GM19351 (cell line): ENCODE measurements around the gene TMEM273.
A peak's percentile ranks its signal among the peaks of the same experiment; 100 is the strongest.

Experiments used
- ATAC-seq: cut with Tn5 transposase; IDR thresholded peaks from one replicate; pipeline ENCODE4 v1.9.1; 2021; ENCODE audit warnings: mild to moderate bottlenecking, moderate library complexity; ENCODE audit not compliant: unreplicated experiment

The TMEM273 gene, protein sequence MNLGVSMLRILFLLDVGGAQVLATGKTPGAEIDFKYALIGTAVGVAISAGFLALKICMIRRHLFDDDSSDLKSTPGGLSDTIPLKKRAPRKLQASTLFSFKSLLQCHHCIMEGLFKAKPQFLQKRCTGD

DNA sequence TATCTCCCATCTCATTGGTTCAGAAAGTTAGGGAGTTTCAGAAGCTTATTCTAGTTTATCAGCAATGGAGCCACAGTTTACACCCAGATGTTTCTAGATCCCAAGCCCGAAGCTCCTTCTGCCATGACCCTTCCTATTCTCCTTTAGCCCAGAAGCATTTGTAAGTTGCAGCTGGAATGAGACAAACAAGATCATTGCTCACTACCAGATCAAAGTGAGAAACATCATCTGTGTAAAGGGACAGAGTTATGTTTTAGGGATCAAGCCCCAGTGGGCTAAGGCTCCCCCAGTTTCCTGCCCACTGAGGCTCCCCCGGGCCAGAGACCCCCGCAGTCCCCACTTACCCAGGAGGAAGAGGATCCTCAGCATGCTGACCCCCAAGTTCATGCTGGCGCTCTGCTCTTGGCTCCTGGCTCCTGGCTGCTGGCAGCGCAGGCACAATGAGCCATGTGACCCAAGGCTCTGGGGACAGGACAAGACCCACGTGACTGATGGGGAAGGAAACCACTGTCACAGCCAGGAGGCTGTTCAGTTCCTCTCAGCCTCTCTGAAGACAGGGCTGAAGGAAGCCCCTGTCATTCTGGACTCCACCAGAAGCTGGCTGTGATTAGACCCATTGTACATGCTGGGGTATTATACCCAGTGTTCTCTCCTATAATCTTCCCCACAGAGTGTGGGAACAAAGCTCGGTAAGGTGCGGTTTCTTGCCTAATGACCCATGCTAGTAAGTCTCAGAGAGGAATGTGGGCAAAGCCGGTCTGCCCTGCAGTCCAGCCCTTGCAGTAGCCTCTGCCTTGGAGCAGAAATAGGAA, at the start of gene TMEM273:
Gene TMEM273, minus strand, starts transcription at position 442 of the 812 bp plus-strand sequence. Its CDS starts 55 bp downstream, at position 387.
- ATAC-seq, result peak; percentile 71

DNA sequence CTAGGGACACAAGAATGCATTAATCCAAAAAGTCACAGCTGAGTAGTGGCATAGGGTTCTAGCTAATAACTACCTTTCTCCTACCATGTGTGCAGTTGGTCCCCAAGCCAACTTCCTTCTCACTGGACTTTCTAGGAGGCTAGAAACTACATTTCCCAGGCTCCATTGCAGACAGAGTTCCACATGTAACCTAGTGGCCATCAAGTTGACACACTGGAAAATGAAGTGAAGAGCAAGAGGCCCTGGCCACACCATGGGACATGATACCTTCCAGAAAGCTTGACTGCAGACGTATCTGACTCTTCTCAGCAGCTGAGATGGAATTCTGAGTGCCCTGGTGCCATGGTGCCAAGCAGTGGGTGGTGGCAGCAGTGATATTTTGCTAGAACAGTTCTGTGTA, 49.8 kb upstream of the TMEM273 start:
- no peak for ATAC-seq

GRCh38 chr10:49235392-49235791, 47.2 kb upstream of the TMEM273 start:
- no peak for ATAC-seq

GRCh38 chr10:49231086-49231820, 43.1 kb upstream of the TMEM273 start:
- ATAC-seq, result no peak

DNA sequence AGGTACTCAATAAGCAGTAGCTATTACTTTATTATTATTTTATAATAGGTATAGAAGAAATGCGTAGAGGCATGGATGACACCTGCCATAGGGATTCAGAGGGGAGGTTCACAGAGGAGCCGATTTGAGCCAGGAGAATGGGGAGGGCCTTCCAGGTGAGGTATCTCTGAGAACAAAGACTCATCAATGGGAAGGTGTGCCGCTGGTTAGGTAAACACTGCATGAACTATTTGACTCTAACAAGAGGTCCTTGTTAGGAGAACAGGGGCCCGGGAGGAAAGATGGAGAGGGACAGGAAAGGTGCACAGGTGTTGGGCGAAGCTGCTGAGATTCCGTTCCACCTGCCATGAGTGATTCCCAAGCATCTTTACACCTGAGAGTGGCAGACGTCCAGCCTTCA, 41.8 kb upstream of the TMEM273 start:
- ATAC-seq, result no peak

DNA sequence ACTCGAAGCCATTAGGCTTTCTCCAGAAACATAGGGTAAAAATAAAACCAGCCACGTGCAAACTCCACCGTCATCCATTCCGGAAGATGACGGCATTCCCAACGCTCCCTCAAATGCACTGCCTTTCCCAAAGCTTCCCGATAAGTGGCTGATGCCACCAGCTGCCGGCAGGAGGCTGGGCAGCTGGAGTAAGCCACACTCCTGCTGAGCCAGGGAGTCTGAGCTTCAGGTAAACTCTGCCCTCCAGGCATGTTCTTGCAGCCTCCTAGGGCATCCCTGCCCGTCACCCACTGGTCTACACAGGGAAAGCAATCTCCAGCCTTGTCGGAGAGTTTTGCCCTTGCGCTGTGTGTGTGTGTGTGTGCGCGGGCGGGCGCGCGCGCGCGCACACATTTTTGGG, 40.5 kb upstream of the TMEM273 start:
- no peak for ATAC-seq

GRCh38 chr10:49227406-49227805, 39.2 kb upstream of the TMEM273 start:
- no peak for ATAC-seq

GRCh38 chr10:49226594-49226993, 38.4 kb upstream of the TMEM273 start:
- no peak for ATAC-seq

GRCh38 chr10:49225218-49225876, 37.2 kb upstream of the TMEM273 start:
- ATAC-seq, result no peak

- no peak for ATAC-seq
Observed at GRCh38 chr10:49223205-49223604, 35.0 kb upstream of the TMEM273 start.

DNA sequence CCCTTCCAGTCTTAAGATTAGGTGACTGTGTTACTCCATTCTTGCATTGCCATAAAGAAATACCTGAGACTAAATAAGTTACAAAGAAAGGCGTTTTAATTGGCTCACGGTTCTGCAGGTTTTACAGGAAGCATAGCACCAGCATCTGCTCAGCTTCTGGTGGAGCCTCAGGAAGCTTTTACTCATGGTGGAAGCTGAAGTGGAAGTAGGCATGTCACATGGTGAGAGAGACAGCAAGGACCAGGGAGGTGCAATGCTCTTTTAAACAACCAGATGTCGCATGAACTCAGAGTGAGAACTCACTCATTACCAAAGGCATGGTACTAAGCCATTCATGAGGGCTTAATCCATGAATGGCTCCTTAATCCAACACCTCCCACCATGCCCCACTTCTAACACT, 34.0 kb upstream of the TMEM273 start:
- no peak for ATAC-seq

DNA sequence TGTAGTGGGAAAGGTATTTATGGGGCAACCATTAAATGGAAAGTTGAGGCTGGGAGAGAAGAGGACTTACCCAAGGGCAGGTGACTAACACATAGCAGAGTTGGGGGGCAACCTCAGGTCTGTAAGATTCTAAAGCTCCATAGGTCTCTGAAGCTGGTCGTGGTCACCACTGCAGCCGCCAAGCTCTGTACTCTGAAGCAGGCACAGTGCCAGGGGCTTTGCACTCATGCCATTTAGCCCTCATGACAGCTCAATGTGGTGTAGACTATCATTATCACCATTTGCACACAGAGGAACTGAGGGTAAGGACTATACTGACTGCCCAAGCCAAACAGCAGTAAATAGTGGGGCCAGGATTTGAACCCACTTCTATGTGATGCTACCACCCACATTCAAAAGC, 32.5 kb upstream of the TMEM273 start:
- no peak for ATAC-seq

DNA sequence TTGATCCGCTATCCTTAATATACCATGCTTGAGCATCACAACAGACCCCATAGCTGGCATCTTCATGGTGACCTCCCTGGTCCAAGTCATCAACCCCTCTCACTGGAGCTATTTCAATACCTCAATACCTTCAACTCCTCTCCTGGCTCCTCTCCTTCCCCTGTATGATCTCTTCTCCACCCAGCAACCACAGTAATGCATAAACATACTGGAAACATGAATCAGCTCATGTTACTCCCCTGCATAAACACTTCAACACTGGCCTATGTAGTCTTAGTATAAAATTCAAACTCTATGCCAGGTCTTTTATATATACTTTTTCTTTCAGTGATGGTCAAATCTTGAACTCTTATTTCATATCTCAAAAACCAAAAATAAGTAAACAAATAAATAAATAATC, 31.8 kb upstream of the TMEM273 start:
- ATAC-seq, result no peak

- ATAC-seq, result no peak
Observed at GRCh38 chr10:49219248-49219647, 31.1 kb upstream of the TMEM273 start.

- ATAC-seq, result no peak
Observed at GRCh38 chr10:49218480-49218879, 30.3 kb upstream of the TMEM273 start.

GRCh38 chr10:49217645-49218044, 29.5 kb upstream of the TMEM273 start:
- ATAC-seq, result no peak

DNA sequence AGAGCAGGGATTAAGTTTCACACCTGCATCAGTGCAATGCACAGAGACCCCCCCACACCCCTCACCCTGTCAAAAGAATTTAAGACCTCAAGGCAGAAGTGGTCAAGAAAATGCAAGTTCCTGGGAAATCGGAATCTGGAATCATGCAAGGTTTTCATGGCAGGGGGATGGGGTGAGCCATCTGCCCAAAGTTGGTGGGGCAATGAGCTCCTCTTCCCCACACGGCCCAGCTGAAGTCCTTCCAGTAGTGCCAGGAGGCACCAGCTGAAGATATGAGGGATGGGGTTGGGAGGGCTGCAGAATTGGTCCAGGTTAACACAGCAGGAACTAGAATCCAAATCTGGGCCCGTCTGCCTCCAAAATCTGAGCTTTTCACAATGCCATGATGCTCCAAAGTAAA, 25.0 kb upstream of the TMEM273 start:
- ATAC-seq, result no peak

DNA sequence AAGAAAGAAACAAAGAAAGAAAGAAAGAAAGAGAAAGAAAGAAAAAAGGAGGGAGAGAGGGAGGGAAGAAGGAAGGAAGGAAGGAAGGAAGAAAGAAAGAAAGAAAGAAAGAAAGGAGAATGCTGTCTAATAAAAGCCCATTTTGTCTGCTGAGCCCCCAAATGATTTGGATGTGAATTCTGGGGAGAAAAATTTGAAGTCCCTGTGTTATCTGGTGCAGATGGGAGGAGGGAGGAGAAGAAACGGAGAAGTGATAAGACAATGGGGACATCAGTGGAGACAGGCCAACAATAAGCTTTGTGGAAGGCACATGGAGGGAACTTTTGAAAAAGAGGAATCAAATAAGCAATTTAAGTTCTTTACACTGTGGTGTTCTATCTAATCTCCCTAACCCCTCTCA, 24.6 kb upstream of the TMEM273 start:
- no peak for ATAC-seq

DNA sequence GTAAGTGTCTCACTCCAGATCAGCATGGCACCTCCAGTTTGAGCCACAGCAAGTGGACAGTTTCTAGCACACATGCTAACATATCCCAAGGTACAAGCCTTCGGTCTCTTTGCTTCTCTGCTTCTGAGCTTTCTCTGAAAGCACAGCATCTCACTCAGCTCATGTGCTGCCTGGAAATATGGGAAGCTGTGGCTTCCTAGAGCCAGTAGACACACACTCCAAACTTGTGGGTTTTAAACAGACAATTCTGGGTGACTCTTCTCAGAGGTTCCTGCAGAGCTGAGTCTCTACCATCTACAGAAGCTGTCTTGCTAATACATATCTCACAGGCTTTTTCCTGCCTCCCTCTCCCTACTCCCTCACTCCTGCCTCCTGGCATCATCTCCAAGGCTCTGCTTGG, 23.9 kb upstream of the TMEM273 start:
- ATAC-seq, result no peak

- ATAC-seq, result no peak
Observed at GRCh38 chr10:49208996-49209395, 20.8 kb upstream of the TMEM273 start.

DNA sequence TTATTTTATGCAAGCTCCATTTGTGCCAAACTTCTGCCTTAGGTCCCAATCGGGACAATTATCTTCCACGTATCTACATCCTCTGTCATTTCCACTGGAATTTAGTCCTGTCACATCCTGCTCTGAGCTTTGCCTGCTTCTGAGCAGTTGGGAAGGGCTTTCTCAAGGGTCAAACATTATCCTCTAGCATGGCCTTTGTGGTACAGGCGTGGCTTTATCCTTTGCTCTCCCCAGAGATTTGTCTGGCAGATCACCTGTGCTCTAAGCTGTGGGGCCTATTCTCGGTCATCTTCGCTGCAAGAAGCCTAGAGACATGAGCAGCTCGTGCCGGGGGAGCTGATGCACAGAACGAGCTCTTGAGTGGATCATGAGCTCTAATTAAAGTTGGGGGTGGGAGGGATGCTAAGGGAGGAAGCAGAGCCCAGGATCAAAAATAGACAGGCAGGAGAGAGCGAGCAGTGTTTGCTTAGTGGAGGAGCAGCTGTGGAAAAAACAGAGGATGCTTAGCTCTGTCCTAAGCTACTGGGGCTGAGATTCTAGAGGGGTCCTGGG, 19.8 kb upstream of the TMEM273 start:
- ATAC-seq, result no peak
